Epithelial cell of esophagus (primary cell): ENCODE results near the gene GXYLT2.

ENCODE experiments used
- DNase-seq: peaks from one replicate; pipeline ENCODE4 v3.0.0; 2010; ENCODE audit warnings: low read depth
- H3K4me3 ChIP-seq: 2 replicates; pipeline ENCODE4 v1.5.1; 2011; ENCODE audit warnings: mild to moderate bottlenecking, low read length, control low read depth
- TF ChIP-seq, protein P1 (sequence below): IDR thresholded peaks from 2 replicates; pipeline ENCODE4 v1.5.1; 2011; ENCODE audit warnings: low read depth, mild to moderate bottlenecking, low read length, control low read depth, inconsistent platforms; ENCODE audit not compliant: insufficient read depth; ENCODE audit errors: missing control alignments

GXYLT2 gene

DNA sequence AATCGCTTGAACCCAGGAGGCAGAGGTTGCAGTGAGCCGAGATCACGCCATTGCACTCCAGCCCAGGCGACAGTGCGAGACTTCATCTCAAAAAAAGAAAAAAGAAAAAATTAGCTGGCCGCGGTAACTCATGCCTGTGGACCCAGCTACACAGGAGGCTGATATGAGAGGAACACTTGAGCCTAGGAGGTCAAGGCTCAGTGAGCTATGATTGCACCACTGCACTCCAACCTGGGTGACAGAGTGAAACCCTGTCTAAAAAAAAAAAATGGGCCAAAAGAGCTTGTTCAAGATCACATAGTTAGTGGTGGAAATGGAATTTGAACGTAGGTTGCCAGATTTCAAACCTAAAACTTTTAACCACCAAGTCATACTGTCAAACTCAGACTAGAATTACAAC lies 62.5 kb downstream of the GXYLT2 start:
- H3K4me3 ChIP-seq, result no peak overlapping the region
- TF ChIP-seq, protein P1, sequence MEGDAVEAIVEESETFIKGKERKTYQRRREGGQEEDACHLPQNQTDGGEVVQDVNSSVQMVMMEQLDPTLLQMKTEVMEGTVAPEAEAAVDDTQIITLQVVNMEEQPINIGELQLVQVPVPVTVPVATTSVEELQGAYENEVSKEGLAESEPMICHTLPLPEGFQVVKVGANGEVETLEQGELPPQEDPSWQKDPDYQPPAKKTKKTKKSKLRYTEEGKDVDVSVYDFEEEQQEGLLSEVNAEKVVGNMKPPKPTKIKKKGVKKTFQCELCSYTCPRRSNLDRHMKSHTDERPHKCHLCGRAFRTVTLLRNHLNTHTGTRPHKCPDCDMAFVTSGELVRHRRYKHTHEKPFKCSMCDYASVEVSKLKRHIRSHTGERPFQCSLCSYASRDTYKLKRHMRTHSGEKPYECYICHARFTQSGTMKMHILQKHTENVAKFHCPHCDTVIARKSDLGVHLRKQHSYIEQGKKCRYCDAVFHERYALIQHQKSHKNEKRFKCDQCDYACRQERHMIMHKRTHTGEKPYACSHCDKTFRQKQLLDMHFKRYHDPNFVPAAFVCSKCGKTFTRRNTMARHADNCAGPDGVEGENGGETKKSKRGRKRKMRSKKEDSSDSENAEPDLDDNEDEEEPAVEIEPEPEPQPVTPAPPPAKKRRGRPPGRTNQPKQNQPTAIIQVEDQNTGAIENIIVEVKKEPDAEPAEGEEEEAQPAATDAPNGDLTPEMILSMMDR, result no peak
- DNase-seq, result no peak

GRCh38 chr3:72950801-72951200 lies 63.0 kb downstream of the GXYLT2 start:
- TF ChIP-seq, protein P1, result no peak
- DNase-seq, result no peak

GRCh38 chr3:72951259-72951722 lies 63.4 kb downstream of the GXYLT2 start:
- TF ChIP-seq, protein P1, result no peak
- no peak for DNase-seq
- no peak overlapping the region for H3K4me3 ChIP-seq

More at GRCh38 chr3:72950801-72951200, 63.0 kb downstream of the GXYLT2 start:
- no peak overlapping the region for H3K4me3 ChIP-seq

DNA sequence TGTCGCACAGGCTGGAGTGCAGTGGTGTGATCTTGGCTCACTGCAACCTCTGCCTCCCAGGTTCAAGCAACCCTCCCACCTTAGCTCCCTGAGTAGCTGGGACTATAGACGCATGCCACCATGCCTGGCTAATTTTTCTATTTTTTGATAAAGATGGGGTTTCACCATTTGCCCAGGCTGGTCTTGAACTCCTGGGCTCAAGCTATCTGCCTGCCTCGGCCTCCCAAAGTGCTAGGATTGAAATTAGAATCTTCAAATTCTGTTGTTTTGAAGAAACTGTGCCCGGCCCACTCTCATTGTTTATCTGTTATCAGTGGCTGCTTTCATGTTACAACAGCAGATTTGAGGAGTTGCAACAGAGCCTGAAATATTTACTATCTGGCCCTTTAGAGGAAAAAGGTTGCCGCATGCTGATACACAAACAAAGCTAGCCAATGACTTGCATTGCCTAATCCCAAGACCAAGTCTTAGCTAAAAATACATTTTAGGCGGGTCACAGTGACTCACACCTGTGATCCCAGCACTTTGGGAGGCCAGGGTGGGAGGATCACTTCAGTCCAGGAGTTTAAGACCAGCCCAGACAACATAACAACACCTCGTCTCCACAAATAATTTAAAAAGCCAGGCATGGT lies 65.6 kb downstream of the GXYLT2 start:
- TF ChIP-seq, protein P1, result no peak
- H3K4me3 ChIP-seq, result no peak overlapping the region
- peak; percentile 33 for DNase-seq

DNA sequence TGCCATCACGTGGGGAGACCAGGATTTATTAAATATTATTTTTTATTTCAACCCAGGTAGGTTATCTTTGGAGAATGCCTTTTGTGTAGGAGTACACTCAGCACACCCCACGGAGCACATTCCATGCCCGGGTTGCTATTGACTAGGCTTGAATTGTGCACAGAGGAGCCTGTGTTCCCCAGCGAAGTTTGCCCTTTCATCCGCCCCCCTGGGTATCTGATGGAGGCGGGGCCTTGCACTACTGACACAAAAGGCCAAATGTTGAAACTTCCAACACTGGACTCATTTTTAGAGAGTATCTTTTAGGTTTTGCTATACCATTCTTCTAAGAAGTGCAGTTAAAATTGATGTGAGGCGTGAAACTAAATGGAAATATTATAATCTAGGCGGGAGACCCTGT lies 69.5 kb downstream of the GXYLT2 start:
- H3K4me3 ChIP-seq, result no peak overlapping the region
- no peak for DNase-seq
- TF ChIP-seq, protein P1, result no peak

DNA sequence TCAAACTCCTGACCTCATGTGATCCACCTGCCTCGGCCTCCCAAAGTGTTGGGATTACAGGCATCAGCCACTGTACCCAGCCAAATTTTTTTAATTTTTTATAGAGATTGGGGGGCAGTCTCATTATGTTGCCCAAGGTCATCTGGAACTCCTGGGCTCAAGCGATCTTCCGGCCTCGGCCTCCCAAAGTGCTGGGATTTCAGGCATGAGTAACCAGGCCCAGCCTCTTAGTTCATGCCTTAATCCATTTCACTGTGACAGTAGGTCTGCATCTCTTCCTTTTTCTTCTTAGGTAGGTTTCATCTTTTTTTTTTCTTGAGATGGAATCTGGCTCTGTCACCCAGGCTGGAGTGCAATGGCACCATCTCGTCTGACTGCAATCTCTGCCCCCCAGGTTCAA lies 71.5 kb downstream of the GXYLT2 start:
- DNase-seq, result no peak
- TF ChIP-seq, protein P1, result no peak
- H3K4me3 ChIP-seq, result no peak overlapping the region

DNA sequence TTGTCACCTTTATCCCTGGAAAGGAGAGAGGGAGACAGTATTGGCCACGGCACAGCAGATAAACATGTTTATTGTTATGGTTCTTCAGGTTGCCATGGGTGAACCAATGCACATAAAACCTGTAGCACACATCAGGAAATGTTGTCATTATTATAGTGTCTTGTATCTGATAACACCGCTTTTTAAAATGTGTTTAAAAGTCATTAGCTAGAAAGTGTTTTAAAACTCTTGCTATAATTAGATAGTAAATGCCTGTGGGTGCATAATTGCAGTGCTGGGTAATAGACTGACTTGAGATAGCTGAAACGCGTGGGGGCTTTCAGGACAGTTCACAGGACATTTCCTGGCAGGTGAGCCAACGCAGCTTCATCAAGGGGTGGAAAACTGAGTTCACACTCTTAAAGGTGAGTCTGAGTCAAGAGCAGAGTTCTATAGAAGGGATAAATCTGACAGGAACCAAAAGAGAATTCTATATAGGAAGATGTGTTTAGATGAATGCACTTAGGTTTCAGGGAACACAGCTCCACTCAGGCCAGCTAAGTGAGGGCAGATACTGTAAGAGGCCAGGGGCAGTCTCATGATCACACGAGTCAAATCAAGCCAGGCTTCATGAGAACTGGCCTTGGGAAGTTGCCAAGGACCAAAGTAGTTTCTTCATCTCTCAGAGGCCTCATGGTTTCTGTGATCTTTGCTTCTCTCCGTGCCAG lies 73.1 kb downstream of the GXYLT2 start:
- DNase-seq, result peak; percentile 19

More for the DNA sequence above, 73.1 kb downstream of the GXYLT2 start:
- TF ChIP-seq, protein P1, result no peak
- H3K4me3 ChIP-seq, result no peak overlapping the region
